Activated CD4-positive, alpha-beta T cell treated with anti-CD3 and anti-CD28 coated beads, Interleukin-2, amount 50 U/mL, for 4 hours (primary cell): ENCODE results near the gene STEAP3.

Source experiments
- DNase-seq, 2 experiments: peaks; one replicate each; pipeline ENCODE4 v3.0.0-alpha.2; 2020

Gene STEAP3

DNA sequence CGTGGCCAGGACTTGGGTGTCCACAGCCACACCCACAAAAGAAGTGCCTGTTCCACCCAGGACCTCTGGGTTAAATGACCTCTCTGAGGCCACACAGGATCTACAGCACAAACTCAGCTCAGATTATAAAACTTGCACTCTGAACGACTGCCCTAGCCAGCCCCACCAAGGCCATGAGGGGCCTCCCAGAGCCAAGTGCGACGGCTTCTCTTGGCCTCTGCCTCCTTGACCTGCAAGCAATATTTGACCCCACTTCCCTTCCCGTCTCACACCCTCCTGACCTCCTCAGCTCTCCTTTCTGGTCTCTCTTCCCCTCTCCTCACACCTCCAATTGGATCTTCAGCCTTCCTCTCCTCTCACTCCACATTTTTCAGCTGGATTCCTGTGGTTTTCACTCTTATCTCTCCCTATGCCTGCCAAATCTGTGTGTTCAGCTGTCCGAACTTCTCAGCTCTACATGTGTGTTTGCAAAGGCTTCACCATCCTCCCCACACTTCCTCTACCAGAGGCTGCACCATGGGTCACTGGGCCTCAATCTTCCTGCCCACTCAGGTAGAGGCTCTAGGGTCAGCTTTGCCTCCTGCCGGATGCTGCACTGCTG lies 25.3 kb upstream of the STEAP3 start:
- no peak for DNase-seq

DNA sequence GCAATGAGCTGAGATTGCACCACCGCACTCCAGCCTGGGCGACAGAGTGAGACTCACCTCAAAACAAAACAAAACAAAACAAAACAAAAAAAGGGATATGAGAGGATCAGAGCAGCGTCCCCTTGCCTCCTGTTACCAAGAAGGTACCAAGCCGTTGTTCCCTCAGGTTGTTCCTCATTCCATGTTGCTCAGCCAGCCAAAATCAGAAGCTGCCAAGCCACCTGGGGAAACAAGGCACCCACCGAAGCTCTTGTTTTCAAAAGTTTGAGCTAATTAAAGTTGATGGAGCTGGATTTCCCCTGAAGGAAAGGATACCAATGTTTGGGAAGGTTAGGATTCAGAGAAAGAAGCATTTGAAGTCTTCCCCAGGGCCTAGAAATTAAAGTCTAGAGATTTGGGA lies 21.8 kb upstream of the STEAP3 start:
- DNase-seq, result no peak

DNA sequence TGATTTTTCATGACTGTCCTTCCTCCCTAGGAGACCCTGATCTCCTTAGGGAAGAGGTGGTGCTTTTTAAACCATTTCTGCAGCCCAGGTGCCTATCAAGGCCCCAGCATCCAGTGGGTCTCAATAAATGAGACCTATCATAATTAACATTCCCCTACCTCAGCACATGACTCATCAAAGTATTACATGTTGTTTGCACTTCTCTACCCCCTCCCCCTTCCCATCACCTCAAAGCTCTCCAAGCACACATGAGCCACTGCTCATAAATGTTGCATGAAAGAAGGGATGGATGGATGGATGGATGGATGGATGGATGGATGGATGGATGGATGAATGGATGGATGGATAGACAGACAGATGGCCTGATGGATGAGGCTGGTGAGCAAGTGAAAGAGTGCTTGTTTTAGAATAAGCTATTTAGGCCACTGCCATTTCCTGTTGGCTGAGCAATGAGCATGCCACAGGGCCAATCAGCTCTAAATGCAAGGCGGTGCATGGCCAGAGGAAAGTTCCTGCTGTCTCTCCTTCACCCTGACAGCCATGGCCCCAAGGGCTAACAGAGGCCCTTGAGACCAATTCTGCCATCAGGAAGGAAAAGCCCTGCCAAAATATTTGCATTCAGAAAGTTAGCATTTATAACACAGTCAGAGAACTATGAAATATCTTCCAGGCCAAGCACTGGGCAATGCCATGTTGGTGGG lies 20.9 kb upstream of the STEAP3 start:
- DNase-seq, result no peak

GRCh38 chr2:119204525-119204924 lies 19.1 kb upstream of the STEAP3 start:
- DNase-seq, result no peak

- no peak for DNase-seq
These were observed 18.5 kb upstream of the STEAP3 start for GRCh38 chr2:119205001-119205706.

DNA sequence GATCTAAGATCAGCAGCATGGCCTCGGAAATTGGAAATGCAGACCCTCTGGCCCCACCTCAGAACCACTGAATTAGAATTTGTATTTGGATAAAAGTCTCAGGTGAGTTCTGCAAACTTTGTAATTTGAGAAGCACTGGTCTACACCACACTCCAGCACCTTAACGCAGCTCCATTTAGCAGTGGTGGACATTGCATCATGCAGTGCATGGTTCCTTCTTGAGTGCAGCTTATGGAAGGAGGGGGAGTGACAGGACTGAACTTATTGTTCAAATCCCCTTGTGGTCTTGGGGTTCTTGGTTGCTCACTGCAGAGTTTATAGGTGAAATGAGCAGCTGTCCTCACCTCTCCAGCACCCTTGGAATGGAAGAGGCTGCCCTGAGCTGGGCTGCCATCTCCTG lies 17.4 kb upstream of the STEAP3 start:
- DNase-seq, result no peak

DNA sequence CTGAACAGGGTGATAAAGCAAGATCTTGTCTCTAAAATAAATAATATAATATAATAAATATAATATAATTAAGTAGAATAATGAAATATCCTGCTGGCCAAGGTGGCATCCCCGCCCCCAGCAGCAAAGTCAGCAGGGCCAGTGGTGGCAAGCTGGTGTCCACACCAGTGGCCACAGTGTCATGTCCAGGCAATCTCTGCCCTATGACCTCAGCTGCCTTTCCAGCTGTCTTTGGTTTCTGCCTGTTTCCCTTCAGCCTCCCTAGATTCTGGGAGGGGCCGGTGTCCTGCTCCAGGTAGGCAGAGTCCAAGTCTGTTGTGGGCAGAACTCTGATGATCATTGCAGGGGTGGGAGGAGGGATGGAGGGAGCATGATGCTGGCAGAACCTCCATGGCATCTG lies 16.2 kb upstream of the STEAP3 start:
- DNase-seq, result no peak

GRCh38 chr2:119208791-119209203 lies 14.8 kb upstream of the STEAP3 start:
- no peak for DNase-seq

DNA sequence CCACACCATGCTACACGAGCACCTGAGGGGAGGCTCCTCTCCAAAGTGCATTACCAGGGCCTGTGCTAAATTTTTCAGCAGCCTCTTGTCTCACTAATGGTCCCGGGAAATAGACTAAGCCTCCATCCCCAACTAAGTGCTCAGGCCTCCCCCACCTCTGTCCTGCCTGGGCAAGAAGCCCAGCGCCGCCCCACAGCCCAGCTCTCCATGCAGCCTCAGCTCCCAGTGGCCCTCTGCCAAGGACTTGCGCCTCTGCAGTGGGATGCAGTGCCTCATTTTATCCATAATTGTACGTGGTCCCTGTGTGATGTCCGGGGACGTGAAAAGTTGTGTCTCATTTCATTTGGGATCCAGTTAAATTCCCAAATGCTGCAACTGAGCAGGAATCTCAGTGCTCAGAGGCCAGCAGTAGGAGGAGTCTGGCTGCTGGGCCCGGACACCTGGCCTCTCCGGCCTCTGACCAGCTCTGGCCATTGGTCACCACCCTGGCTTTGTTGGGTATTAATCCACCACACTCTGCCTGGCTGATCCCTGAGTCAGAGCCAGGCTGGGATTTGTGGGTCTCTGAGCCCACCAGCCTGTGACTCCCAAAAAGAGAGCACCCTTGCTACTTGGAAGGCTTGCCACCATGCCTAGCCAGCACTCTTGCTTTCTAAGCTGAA lies 11.4 kb upstream of the STEAP3 start:
- DNase-seq, result no peak

GRCh38 chr2:119214453-119215037 lies 9.1 kb upstream of the STEAP3 start:
- no peak for DNase-seq

DNA sequence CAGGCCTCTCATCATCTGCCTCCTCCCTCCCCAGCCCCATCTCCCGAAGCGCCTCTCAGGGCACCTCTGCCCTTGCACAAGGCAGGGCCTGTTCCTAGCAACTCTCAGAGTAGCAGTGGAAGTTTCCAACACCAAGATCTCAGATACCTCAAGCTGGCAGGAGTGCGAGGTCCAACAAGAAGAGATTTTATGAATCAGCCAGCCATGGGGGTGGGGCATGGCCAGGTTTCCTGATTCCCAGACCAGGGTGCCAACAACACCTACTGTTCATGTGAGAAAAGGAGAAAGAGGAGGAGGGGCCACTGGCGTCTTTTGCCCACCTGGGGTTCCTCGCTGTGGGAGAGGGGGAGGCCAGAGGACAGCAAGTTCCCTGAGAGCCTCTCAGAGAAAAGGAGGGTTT lies 6.6 kb upstream of the STEAP3 start:
- DNase-seq, result no peak

DNA sequence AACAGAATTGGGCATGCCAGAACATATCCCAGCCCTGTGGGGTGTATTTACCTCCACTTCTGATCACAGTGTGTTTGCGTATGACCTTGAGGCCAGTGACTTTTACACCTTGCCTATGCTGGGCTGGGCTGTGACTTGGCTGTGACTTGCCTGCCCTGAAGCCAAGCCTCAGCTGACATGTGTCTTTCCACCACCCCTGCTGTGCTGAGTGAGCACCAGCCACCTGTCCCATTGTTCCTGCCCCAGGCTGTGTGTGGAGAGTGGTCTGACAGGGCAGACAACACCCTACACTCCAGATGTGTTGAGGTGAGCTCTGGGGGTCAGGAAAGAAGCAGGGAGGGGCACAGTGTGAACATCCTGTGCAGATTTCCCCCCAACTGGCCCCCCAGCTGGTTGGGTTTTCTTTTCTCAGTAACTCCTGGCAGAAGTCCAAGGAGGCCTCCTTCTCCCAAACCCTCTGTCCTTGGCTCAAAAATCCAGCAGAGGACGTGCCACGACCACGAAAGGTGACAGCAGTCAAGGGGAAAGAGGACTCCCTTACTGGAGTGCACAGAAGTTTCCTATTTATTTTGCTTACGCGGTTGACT lies 5.1 kb upstream of the STEAP3 start:
- DNase-seq, result no peak

DNA sequence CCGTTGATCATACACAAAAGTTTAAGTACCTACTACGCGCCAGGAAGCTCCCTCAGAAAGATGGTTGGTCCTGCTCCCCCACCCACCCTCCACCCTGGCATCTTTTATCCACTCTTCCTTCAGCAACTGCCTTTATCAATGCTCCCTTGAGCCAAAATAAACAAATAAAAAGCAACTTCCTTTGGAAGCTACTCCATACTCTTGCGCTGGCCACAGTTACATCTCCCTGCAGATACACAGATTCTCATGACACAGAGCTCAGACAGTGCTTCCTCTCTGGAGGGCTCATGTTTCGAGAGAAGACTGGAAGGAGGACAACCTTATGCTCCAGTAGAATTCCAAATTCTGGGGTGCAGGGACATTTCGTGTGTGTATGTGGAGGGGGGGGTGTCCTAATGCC lies 3.8 kb upstream of the STEAP3 start:
- no peak for DNase-seq

- DNase-seq, result no peak
These were observed 2.8 kb upstream of the STEAP3 start for GRCh38 chr2:119220720-119221301.

DNA sequence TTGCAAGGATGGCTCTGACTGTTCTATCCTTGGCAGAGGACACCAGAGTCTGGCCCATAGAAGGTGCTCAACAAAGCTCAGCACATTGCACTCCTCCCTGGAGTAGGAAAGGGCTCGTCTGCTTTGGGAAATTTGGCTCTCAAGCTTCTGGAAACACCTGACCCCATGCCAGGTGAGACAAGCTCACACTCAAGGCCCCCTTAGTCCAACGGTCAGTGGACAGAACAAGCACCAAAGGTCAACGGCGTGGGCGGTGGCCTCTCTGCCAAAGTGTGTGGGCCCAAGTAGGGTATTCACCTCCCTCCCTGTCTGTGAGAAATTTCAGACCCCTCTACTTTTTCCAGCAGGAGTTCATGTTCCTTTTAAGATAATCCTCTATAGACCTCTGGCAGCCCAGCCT lies 2.0 kb upstream of the STEAP3 start:
- DNase-seq, result no peak

DNA sequence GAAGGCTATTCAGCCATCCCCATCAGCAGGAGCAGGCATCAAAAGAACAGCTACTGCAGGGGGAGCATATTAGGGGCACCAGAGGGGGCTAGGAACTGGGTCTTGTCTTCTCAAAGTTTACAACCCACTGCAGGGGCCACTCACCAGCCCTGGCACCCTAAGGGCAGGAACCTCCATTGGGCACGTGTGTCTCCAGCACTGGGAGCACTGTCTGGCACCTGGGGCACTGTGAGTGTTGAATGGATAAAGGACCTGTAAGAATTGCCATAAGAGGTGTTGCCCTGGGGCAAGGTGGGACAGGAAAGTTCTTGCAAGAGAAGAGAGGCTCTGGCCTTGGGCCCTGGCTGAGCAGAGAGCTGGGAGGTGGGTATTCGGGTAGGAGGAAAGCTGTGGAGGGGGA lies 1.4 kb upstream of the STEAP3 start:
- no peak for DNase-seq

- DNase-seq, result no peak
These were observed 642 bp upstream of the STEAP3 start for GRCh38 chr2:119222863-119223520.

- DNase-seq, result no peak
These were observed 914 bp downstream of the STEAP3 start for GRCh38 chr2:119224391-119225104.

DNA sequence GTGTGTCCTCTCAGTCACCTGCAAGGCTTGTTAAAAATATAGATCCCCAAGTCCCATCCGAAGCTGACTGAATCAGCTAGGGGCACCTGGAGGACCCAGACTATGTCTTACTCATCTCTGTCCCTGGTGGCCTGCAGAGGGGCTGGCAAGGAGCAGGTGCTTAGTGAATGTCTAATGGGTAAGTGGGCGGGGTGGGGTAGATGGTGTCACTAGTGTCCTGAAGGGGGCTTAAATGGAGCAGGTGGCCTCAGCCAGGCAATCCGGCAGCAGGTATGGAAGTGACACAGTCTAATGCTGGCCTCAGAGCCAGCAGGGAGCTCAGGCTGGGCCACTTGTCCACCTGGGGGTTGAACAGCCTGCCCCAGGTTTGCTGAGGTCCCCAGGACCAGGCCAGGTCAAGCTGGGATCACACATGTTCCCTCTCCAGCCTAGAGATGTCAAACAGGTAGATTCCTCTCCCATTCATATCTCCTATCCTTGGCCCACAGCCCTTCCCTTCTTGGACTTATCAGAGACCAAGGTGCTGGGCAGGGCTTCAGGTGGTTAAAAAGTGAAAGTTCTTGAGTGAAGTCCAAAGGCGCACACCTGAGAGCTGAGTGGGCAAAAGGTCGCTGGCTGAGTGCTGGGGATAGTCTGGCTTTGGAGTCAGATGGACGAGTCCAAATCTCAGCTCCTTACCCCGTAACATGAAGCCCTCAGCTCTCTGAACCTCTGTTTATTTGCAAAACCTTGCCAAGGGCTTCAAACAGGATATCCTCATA lies 1.7 kb downstream of the STEAP3 start:
- DNase-seq, result no peak

DNA sequence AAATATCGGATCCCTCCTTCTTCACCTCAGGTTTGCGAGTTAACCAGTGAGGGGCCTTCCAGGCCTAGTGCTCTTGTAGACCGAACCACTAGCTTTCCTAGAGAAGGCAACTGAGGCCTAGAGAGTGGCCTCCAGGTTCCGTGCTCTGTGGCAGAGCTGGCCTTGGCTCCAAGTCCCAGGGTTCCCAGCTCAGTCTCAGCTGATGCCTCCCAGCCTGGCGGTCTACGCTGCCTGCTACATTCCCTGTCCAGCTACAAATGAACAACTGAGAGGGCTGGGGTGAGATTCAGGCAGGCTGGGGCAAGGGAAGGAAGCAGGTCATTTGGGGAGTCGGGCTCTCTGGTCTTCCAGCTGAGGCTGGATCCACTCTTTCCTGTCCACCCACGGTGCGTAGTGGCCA lies 2.3 kb downstream of the STEAP3 start:
- no peak for DNase-seq

- no peak for DNase-seq
These were observed 3.7 kb downstream of the STEAP3 start for GRCh38 chr2:119227346-119227745.
